Hepatic stellate cell (primary cell): ENCODE results near the gene SLC35F3.

ENCODE experiments used
- DNase-seq: peaks from one replicate; pipeline ENCODE4 v3.0.0; 2011; ENCODE audit warnings: low spot score

The SLC35F3 gene

DNA sequence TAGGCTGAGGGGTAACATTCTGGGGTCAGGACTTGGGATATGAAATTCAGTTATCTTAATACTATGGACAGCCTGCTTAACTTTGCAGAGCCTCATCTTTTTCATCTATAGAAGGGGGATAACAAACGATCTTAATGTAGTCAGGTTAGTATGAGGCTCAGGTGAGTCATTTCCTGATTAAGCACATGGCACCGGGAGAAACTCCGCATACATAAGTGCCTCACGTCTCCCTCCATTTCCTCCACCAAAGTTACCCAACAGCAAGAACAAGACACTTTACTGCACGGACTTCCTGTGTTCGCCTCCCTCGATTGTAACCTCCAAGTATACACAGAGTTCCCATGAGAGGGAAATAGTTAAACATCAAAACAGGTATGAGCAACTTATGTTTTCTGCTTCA lies 356.1 kb downstream of the SLC35F3 start:
- DNase-seq = no peak

DNA sequence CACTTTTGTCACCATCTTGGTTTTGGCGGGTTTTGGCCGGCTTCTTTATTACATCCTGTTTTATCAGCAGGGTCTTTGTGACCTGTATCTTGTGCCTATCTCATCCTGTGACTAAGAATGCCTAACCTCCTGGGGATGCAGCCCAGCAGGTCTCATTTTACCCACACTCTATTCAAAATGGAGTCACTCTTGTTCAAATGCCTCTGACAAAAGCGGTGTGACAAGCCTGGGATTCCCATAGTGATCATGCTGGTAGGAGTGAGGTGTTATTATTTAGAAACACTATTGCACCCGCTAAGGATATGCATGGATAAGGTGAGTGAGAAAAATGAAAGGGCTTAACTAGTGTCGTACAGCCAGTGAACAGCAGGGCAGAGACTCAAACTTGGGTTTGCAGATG lies 357.1 kb downstream of the SLC35F3 start:
- no peak for DNase-seq

DNA sequence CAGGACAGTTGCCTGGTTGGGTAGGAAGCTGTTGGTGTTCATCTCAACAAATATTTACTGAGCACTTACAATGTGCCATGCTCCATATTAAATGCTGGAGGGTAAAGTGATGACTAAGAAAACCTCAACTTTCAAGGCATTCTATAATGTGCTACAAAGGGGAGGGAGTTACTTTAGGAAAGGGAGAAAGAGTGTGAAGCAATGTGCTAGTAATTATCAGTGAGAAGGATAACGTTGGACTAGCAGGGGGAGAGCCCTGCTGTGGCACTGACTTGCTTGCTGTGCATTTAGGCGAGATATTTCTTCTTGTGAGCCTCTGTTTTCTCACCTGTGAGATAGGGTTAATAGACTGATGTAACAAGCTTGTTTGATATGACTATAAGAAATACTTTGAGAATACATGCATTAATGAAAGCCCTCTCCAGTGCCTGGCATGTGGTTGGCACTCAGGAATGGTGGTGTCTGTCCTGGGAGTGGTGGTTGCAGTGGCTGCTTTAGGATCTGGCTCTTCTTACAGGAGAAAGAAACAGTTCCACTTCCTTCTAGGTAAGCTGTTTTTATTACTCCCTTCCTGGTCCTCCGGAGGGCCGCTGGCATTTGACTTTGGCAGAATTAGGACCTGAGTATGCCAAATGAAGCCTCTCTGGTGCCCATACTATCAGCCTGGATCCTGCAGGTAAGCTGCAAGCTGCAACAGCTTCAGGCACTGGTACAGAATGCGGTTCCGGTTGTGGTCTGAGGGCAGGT lies 357.7 kb downstream of the SLC35F3 start:
- no peak for DNase-seq

DNA sequence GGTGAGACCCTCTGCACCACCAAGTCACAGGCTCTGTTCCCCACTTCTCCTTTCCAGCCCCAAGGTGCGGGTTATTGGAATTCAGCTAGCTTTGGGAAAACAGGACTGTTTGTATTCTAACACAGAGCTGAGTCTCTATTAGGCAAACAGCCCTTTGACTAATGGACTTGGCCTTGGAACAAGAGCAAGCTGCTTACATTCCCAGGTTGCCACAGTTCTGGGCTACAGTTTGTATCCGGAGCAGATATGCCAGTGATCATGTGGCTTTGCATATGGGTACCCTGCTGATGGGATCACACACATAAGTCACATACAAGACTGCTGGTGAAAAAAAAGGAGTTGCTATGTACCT lies 358.3 kb downstream of the SLC35F3 start:
- DNase-seq = no peak

GRCh38 chr1:234264832-234265231 lies 360.4 kb downstream of the SLC35F3 start:
- no peak for DNase-seq

- DNase-seq = no peak
These were observed 360.8 kb downstream of the SLC35F3 start for GRCh38 chr1:234265321-234265720.

DNA sequence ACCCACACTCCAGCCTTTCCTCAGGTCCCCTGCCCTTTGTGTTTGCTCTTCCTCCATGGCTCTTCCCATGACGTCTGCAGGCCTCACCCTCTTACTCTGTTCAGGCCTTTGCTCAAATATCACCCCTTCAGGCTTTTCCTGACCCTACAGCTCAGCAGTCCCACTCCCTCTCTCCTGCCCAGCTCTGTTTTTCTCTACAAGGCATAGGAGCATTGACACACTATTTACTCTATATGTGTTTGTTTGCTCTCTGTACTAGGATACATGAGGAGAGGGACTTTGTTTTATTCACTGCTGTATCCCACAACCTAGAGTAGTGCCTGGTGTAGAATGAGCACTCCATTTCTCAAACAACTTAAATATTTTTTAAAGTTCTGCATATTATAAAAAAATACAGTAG lies 361.4 kb downstream of the SLC35F3 start:
- no peak for DNase-seq

GRCh38 chr1:234270093-234270492 lies 365.6 kb downstream of the SLC35F3 start:
- no peak for DNase-seq

- no peak for DNase-seq
These were observed 366.2 kb downstream of the SLC35F3 start for GRCh38 chr1:234270581-234271242.

DNA sequence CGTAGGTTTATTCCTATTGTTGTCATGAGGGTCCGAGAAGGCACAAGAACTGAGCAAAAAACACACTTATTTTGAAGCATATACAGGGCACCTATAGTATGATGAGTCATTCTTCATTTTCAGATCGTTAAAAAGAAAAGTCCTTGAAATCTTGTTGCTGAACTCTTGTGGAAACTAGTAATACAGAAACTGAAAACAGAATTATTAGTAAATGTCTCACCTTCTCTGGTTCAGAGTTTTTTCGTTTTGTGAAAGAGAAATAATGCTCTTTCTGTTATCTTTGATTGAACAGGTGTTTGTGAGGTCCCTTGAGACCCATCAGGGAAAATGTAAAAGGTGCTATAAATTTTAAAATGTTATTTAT lies 366.7 kb downstream of the SLC35F3 start:
- DNase-seq = no peak

- no peak for DNase-seq
These were observed 368.3 kb downstream of the SLC35F3 start for GRCh38 chr1:234272656-234273312.

GRCh38 chr1:234273981-234274380 lies 369.5 kb downstream of the SLC35F3 start:
- DNase-seq = no peak

GRCh38 chr1:234276151-234276788 lies 371.8 kb downstream of the SLC35F3 start:
- DNase-seq = no peak

GRCh38 chr1:234277161-234277868 lies 372.8 kb downstream of the SLC35F3 start:
- no peak for DNase-seq

- no peak for DNase-seq
These were observed 374.5 kb downstream of the SLC35F3 start for GRCh38 chr1:234279021-234279420.

- no peak for DNase-seq
These were observed 376.0 kb downstream of the SLC35F3 start for GRCh38 chr1:234280500-234280899.

DNA sequence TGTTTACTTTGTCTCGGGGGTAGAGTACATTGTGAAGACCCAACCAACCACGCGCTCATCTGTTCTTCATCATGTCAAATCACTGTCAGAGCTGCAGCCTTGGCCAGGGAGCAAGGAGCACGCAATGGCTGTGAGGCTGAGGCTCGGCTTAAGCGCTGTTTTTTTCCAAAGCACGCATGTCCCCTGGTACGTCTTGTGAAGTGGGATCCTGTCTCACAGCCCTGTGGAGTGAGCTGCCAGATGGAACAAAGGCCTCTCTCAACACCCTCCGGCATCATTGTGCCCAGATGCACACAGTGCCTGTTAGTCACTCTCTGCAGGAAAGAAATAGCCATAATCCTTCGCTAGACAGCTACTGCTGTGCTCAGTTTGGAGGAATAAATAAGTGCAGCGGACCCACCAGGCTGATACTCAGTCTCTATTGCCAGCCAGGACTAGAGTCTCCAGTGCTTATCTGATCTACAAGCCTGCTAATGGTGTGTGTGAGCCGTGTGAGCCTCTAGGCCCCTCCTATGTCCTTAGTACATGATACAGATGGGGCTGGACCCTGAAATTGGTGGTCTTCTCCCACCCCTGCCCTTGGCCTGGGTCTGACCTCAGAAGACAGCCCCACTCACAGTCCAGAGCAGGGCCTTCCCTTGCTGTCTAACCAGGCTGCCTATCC lies 377.5 kb downstream of the SLC35F3 start:
- no peak for DNase-seq

DNA sequence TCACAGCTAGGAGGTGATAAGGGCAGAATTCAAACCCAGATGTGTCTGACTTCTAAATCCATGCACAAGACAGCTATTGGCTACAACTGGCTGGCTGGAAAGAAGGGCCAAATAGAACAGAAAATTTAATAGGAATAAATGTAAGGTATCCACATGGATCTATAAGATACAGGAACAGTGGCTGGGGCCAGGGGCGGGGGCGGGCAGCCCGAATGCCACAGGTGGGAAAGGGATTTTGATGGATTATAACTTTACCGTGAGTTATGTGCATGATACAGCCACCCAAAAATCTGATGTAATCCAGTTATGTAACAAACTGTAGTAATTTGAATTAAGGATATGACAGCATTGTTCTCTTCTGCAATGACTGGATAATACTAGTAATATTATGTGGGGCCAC lies 381.7 kb downstream of the SLC35F3 start:
- DNase-seq = no peak

DNA sequence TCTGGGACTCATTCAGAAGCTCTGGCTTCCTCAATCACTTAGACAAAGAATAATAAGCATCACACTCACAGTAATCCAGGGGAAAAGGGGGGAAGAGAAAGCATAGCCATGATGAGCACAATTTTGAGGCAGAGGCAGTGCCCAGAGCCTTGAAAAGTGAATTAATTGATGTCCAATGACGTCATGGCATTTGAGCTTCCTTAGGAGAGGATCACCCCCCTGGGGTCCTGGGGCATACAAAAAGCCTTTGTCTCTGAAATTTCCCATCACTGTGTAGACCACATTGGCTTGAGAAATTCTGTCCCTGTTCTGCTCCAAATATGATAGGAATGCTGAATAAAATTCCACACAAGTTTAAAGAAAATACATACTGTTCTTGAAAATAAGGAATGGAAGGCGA lies 384.5 kb downstream of the SLC35F3 start:
- no peak for DNase-seq

GRCh38 chr1:234289538-234290305 lies 385.2 kb downstream of the SLC35F3 start:
- DNase-seq = no peak

DNA sequence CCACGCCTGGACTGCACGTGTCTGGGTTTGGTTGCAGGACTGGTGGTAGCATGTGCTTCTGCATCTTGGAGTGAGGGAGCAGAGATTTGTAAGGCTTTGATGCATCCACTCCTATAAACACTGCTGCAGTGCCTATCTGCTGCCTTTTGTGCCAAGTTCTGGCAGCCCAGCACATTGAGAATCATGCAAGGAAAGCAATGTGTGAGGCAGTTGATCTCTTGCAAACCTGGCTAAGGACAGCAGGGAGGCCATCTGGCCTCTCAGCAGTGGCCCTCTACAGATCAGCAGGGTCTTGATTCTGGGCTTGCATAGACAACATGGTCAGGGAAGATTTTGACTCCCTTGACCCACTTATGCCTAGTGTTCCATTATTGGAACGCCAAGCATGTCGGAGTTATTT lies 387.5 kb downstream of the SLC35F3 start:
- no peak for DNase-seq
